Breast epithelium (tissue), 3 donors: Measurements from ENCODE around the gene MFN2.

Experiments
- CTCF ChIP-seq, 3 donors: fragments of 450-650 bp; IDR thresholded peaks; one replicate each; pipeline ENCODE4 v1.5.1; 2016 to 2017; ENCODE audit warnings: antibody characterized with exemption in 3 of 3, mild to moderate bottlenecking in 3 of 3, moderate library complexity in 3 of 3
- POLR2AphosphoS5 ChIP-seq, 3 donors: sonication (generic); formaldehyde crosslinking; IDR thresholded peaks; one replicate each; pipeline ENCODE4 v1.6.1; 2017; ENCODE audit warnings: antibody characterized with exemption in 3 of 3

- TF ChIP-seq CTCF (IDR thresholded peaks at IDR 0.05) (no peak), POLR2AphosphoS5 (IDR thresholded peaks at IDR 0.05) (no peak)
Observed at GRCh38 chr1:11955221-11955620, 25.0 kb upstream of the MFN2 start.
